Neural cell (in vitro differentiated cells): Measurements from ENCODE around the gene INTS14.

ENCODE experiments used
- EP300 ChIP-seq: fragments of 450-650 bp; conservative IDR thresholded peaks from 2 replicates; pipeline ENCODE4 v1.6.1; 2014; ENCODE audit warnings: antibody characterized with exemption, mild to moderate bottlenecking, moderate library complexity; ENCODE audit not compliant: poor library complexity, severe bottlenecking
- EZH2 ChIP-seq: fragments of 200-600, 300-800 bp; shearing (Covaris generic), sonication (generic); IDR thresholded peaks from 2 replicates; pipeline ENCODE4 v1.6.1; 2014; ENCODE audit warnings: antibody characterized with exemption, low read length, borderline replicate concordance, mild to moderate bottlenecking; ENCODE audit not compliant: insufficient read depth, poor library complexity, severe bottlenecking
- MXI1 ChIP-seq: fragments of 450-650 bp; conservative IDR thresholded peaks from 2 replicates; pipeline ENCODE4 v1.6.1; 2014; ENCODE audit warnings: antibody characterized with exemption, mild to moderate bottlenecking; ENCODE audit not compliant: poor library complexity, severe bottlenecking
- POLR2AphosphoS5 ChIP-seq: IDR thresholded peaks from 2 replicates; pipeline ENCODE4 v1.6.1; 2012
- RAD21 ChIP-seq: fragments of 450-650 bp; conservative IDR thresholded peaks from 2 replicates; pipeline ENCODE4 v1.6.1; 2014; ENCODE audit warnings: antibody characterized with exemption, mild to moderate bottlenecking, moderate library complexity
- SMC3 ChIP-seq: fragments of 450-650 bp; conservative IDR thresholded peaks from 2 replicates; pipeline ENCODE4 v1.6.1; 2014; ENCODE audit warnings: antibody characterized with exemption, mild to moderate bottlenecking, moderate library complexity; ENCODE audit not compliant: poor library complexity
- TAF1 ChIP-seq: IDR thresholded peaks from 2 replicates; pipeline ENCODE4 v1.6.1; 2012; ENCODE audit warnings: low read depth
- TF ChIP-seq, protein P1 (sequence below): fragments of 450-650 bp; IDR thresholded peaks from 2 replicates; pipeline ENCODE4 v1.5.1; 2014; ENCODE audit warnings: antibody characterized with exemption, mild to moderate bottlenecking, moderate library complexity; ENCODE audit not compliant: poor library complexity, severe bottlenecking

DNA sequence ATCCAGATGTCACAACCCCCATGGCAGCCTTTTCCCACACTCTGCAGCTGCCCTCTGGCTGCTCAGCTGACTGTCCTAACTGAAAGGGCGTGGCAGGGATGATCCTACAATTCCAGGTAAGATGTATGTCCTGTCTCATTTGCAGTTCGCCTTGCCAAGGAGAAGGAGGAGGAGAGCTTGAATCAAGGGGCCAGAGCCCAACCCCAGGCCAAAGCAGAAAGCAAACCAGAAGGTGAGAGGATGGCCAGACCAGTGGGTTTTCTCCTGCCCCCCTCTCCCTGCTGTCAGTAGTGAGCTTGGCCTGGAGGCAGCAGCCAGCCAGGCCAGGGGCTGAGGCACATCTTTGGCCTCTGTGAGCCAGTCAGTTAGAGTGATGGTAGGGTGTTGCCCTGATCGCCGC, 33.4 kb upstream of the INTS14 start:
- TF ChIP-seq, protein P1, sequence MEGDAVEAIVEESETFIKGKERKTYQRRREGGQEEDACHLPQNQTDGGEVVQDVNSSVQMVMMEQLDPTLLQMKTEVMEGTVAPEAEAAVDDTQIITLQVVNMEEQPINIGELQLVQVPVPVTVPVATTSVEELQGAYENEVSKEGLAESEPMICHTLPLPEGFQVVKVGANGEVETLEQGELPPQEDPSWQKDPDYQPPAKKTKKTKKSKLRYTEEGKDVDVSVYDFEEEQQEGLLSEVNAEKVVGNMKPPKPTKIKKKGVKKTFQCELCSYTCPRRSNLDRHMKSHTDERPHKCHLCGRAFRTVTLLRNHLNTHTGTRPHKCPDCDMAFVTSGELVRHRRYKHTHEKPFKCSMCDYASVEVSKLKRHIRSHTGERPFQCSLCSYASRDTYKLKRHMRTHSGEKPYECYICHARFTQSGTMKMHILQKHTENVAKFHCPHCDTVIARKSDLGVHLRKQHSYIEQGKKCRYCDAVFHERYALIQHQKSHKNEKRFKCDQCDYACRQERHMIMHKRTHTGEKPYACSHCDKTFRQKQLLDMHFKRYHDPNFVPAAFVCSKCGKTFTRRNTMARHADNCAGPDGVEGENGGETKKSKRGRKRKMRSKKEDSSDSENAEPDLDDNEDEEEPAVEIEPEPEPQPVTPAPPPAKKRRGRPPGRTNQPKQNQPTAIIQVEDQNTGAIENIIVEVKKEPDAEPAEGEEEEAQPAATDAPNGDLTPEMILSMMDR: no peak
- no peak for TF ChIP-seq EZH2
- no peak for TF ChIP-seq POLR2AphosphoS5
- no peak for TF ChIP-seq EP300
- no peak for TF ChIP-seq RAD21
- no peak for TF ChIP-seq SMC3
- TF ChIP-seq MXI1: no peak
- TF ChIP-seq TAF1: no peak
